PC-3 (cell line): ENCODE measurements around the gene P3R3URF.

ENCODE experiments used
- EZH2 ChIP-seq: fragments of 300-600 bp; sonication (generic); IDR thresholded peaks from one replicate; pipeline ENCODE4 v1.6.1; 2017; ENCODE audit warnings: antibody characterized with exemption, mild to moderate bottlenecking, low read length; ENCODE audit not compliant: unreplicated experiment
- EZH2phosphoT487 ChIP-seq: fragments of 300-600 bp; sonication (generic); IDR thresholded peaks from 2 replicates; pipeline ENCODE4 v1.6.1; 2018; ENCODE audit warnings: mild to moderate bottlenecking, antibody characterized with exemption, low read length, borderline replicate concordance
- TF ChIP-seq, protein P1 (sequence below): fragments of 300-600 bp; sonication (generic); conservative IDR thresholded peaks from 2 replicates; pipeline ENCODE4 v1.5.1; 2017; ENCODE audit warnings: antibody characterized with exemption, low read depth, mild to moderate bottlenecking, low read length

DNA sequence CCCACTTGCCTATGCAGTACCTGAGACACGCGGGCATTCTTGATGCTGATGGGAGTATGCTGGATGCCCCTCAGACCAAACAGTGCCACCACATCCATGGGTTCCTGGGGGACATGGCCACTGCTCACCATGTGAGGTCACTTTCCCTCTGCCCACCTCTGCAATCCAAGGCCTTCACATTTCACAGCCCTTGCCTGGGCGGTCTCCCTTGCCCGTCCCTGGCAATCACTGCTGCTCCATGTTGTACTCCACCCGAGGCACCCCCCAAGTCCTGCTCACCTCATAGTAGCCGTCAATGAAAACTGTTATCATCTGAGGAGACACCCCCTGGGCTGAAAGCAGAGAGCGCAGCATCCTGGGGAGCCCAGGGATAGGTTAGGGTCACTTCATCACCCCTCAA is 17.0 kb upstream of the P3R3URF start:
- TF ChIP-seq, protein P1, sequence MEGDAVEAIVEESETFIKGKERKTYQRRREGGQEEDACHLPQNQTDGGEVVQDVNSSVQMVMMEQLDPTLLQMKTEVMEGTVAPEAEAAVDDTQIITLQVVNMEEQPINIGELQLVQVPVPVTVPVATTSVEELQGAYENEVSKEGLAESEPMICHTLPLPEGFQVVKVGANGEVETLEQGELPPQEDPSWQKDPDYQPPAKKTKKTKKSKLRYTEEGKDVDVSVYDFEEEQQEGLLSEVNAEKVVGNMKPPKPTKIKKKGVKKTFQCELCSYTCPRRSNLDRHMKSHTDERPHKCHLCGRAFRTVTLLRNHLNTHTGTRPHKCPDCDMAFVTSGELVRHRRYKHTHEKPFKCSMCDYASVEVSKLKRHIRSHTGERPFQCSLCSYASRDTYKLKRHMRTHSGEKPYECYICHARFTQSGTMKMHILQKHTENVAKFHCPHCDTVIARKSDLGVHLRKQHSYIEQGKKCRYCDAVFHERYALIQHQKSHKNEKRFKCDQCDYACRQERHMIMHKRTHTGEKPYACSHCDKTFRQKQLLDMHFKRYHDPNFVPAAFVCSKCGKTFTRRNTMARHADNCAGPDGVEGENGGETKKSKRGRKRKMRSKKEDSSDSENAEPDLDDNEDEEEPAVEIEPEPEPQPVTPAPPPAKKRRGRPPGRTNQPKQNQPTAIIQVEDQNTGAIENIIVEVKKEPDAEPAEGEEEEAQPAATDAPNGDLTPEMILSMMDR = no peak
- TF ChIP-seq EZH2 (no peak), EZH2phosphoT487 (no peak)
